Activated B cell treated with CpG ODN at 0.5 μM for 24 hours (primary cell): ENCODE data around the gene OR7A10. TPM values are rescaled to one million over a fixed set of nuclear protein-coding genes. Genes with fewer than 3 reads are reported as not detected.

Experiments used
- ATAC-seq: fragments of 200-7000 bp; cut with Tn5 transposase; one replicate; pipeline ENCODE4 v1.10.0; 2021; ENCODE audit warnings: low read depth, mild to moderate bottlenecking, moderate library complexity
- CTCF ChIA-PET: fragments of 350-600 bp; sonication (Branson Sonifier 250); formaldehyde crosslinking; loops from one replicate; lab custom pipeline; 2021; ENCODE audit warnings: antibody characterized with exemption; lab: Charles Lee
- POLR2A ChIA-PET: fragments of 350-600 bp; sonication (Branson Sonifier 250); formaldehyde crosslinking; loops from one replicate; lab custom pipeline; 2021; ENCODE audit warnings: antibody characterized with exemption; lab: Charles Lee
- DNase-seq: peaks from one replicate; pipeline ENCODE4 v3.0.0; 2022
- H3K27ac Mint-ChIP-seq: one replicate; pipeline ENCODE4 v1.8.0; 2020; ENCODE audit warnings: mixed read lengths
- H3K27me3 Mint-ChIP-seq: one replicate; pipeline ENCODE4 v1.8.0; 2021; ENCODE audit warnings: mixed read lengths
- H3K36me3 Mint-ChIP-seq: one replicate; pipeline ENCODE4 v1.8.0; 2021; ENCODE audit warnings: low read depth, mixed read lengths
- H3K4me1 Mint-ChIP-seq: one replicate; pipeline ENCODE4 v1.8.0; 2021; ENCODE audit warnings: mixed read lengths
- H3K4me3 Mint-ChIP-seq: one replicate; pipeline ENCODE4 v1.8.0; 2020; ENCODE audit warnings: mild to moderate bottlenecking, mixed read lengths
- H3K9me3 Mint-ChIP-seq: one replicate; pipeline ENCODE4 v1.8.0; 2020; ENCODE audit warnings: mixed read lengths
- intact Hi-C: fragments of 100-400 bp; cut with micrococcal nuclease; formaldehyde crosslinking; loops from one replicate; pipeline ENCODE4 v1.15.1; 2024
- total RNA-seq: library from RNA; stranded (reverse); gene quantifications from 2 replicates; pipeline ENCODE4 v1.2.3, GENCODE V29; 2022
- TF ChIP-seq, protein P1 (sequence below): fragments of 200-600 bp; IDR thresholded peaks from one replicate; pipeline ENCODE4 v1.8.0; 2022; ENCODE audit warnings: antibody characterized with exemption, mild to moderate bottlenecking

The OR7A10 gene
- total RNA-seq, result not detected in 2 replicates

DNA sequence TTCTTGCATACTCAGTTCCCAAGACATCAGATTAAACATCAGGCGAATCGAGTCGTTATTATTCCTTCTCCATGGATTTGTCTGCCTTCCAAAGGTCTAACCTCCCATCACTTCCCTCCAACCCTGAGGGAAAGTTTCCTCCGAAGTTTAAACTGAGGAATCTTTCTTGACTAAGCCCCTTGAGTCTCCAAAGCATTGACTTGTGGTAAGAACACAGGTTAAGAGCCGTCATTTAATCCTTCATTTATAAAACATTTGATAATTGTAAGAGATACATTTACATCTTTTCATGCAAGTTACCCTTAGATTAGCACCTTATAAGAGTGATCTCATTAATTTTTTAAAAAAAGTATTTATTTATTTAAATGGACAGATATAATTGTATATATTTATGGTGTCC lies at the start of gene OR7A10:
TSS of gene OR7A10 (minus strand) at position 101 of the 400 bp plus-strand sequence. CDS start 7,045 bp downstream, outside the sequence.
- DNase-seq (no peak), ATAC-seq (no peak)
- Mint-ChIP-seq H3K27ac (no peak within 1 kb of the TSS), H3K36me3 (no peaks in the 10 kb centered on the region), H3K4me1 (no peaks in the 10 kb centered on the region), H3K9me3 (no peaks in the 10 kb centered on the region), H3K27me3 (peaks cover 15% of the 10 kb centered on the region), H3K4me3 (no peak within 1 kb of the TSS)
- POLR2A ChIA-PET, result interaction anchor here (0.6 kb wide), 1 partner anchor 238 kb away, joined by 3 read pairs; no protein-coding TSS in a partner anchor
- intact Hi-C loops, result no loop called here
- CTCF ChIA-PET, result no interaction called here
- TF ChIP-seq, protein P1, sequence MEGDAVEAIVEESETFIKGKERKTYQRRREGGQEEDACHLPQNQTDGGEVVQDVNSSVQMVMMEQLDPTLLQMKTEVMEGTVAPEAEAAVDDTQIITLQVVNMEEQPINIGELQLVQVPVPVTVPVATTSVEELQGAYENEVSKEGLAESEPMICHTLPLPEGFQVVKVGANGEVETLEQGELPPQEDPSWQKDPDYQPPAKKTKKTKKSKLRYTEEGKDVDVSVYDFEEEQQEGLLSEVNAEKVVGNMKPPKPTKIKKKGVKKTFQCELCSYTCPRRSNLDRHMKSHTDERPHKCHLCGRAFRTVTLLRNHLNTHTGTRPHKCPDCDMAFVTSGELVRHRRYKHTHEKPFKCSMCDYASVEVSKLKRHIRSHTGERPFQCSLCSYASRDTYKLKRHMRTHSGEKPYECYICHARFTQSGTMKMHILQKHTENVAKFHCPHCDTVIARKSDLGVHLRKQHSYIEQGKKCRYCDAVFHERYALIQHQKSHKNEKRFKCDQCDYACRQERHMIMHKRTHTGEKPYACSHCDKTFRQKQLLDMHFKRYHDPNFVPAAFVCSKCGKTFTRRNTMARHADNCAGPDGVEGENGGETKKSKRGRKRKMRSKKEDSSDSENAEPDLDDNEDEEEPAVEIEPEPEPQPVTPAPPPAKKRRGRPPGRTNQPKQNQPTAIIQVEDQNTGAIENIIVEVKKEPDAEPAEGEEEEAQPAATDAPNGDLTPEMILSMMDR, result no peak

DNA sequence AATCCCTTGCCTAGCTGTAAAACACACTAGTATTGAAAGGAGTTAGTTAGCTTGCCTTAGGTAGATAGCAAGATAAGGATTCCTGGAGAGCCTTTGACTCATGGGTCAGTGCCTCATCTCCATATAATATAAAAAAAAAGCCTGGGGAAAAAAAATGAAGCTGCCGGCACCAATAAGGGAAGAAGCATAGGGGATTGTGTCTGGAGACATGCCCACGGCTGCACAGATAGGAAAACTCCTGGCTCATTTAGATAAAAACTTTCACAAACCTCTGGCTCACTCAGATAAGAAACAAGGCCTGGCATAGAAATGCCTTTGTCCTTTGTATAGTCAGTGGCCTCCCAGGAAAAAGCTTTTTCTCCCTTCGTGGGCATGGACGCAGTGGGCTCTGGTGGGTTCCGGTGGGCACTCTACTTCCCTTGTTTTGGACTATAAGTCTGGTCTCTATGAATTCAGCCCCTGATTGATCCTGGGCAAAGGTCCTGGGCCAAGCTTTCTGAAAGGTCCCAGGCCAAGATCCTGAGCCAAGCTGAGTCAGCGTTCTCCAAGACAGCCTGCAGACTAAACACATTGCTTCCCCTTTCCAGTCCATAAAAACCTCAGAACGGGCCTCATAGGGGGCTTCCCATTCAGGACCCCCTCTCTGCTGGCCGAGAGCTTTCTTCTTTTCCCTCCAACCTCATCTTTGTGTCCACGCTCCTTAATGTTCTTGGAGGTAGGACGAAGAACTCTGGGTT lies 42.1 kb upstream of the OR7A10 start:
- CTCF ChIA-PET, result interaction anchor here (1.2 kb wide), 1 partner anchor 316 kb away, joined by 3 read pairs; no protein-coding TSS in a partner anchor
- ATAC-seq (no peak), DNase-seq (no peak)
- H3K9me3 Mint-ChIP-seq, result no peaks in the 10 kb centered on the region
- H3K4me1 Mint-ChIP-seq, result peaks cover 25% of the 10 kb centered on the region
- no peak overlapping the region for H3K4me3 Mint-ChIP-seq
- no peaks in the 10 kb centered on the region for H3K36me3 Mint-ChIP-seq
- H3K27ac Mint-ChIP-seq, result no peak overlapping the region
- H3K27me3 Mint-ChIP-seq, result peaks cover 24% of the 10 kb centered on the region
- intact Hi-C loops, result no loop called here
- TF ChIP-seq, protein P1, result no peak
- POLR2A ChIA-PET, result no interaction called here

DNA sequence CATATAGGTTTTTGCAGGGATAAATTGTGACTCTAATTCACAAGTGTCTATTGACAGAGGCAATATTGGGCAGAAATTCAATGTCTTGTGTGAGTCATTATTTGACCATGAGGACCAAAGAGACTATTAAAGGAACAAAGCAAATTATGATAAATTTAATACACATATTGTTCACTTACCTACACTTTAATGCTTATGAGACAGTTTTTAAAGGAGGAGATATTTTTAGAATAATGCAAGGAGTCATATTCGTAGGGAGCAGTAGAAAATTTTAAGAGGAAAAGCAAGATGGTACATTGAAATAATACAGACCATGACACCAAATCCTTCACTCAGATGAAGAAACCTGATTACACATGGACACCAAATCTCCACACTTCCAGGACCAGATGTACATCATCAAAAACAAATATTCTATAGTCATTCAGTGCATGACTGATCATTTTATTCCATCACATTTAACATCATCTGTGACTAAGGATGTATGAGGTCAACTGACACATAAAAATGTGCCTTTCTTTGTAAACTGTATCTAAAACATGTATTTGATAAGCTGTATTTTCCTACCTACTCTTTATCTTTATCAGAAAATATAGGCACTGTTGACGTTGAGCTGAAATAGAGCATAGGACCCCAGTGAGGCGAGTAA lies 41.4 kb upstream of the OR7A10 start:
- no peaks in the 10 kb centered on the region for H3K36me3 Mint-ChIP-seq
- no peak for DNase-seq
- no peak overlapping the region for H3K4me3 Mint-ChIP-seq
- TF ChIP-seq, protein P1, result no peak
- peaks cover 24% of the 10 kb centered on the region for H3K27me3 Mint-ChIP-seq
- POLR2A ChIA-PET, result no interaction called here
- CTCF ChIA-PET, result no interaction called here
- H3K27ac Mint-ChIP-seq, result no peak overlapping the region
- peaks cover 31% of the 10 kb centered on the region for H3K4me1 Mint-ChIP-seq
- no peaks in the 10 kb centered on the region for H3K9me3 Mint-ChIP-seq
- intact Hi-C loops, result no loop called here
- no peak for ATAC-seq

DNA sequence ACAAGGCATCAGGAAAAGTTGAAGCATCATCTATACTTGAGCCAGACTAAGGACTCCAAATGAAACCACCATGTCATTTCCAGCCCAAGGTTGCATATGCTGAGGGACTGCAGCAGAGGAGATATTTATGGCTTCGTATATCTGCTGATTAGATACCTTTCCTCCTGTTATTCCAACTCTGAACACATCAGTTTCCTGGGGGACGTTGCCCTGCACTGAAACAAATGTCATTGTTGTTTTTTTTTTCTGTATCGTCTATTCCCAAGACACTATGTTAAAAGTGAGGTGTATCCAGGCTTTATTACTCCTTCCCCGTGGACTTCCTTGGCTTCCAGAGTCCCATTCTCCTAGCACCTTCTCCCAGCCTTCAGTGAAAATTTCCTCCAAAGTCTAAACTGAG lies 37.3 kb upstream of the OR7A10 start, which contains the start of gene OR7A17:
TSS of gene OR7A17 (minus strand) at position 101 of the 400 bp plus-strand sequence. CDS start 4,777 bp downstream, outside the sequence.
- Mint-ChIP-seq H3K9me3 (no peaks in the 10 kb centered on the region), H3K27ac (no peak within 1 kb of the TSS), H3K27me3 (peaks cover 15% of the 10 kb centered on the region), H3K4me3 (no peak within 1 kb of the TSS), H3K4me1 (peaks cover 37% of the 10 kb centered on the region), H3K36me3 (no peaks in the 10 kb centered on the region)
- TF ChIP-seq, protein P1, result no peak
- intact Hi-C loops, result no loop called here
- ATAC-seq (no peak), DNase-seq (no peak)
- CTCF ChIA-PET, result no interaction called here
- POLR2A ChIA-PET, result interaction anchor here (0.7 kb wide), 1 partner anchor 127 kb away, joined by 6 read pairs; no protein-coding TSS in a partner anchor
